Measurements from ENCODE around the gene HSPA1A.
"Not testable (repeated sequence)": the region's sequence is repeated elsewhere in the genome, so short reads cannot be mapped to it uniquely, and the experiment has no call there.

Gene HSPA1A

DNA sequence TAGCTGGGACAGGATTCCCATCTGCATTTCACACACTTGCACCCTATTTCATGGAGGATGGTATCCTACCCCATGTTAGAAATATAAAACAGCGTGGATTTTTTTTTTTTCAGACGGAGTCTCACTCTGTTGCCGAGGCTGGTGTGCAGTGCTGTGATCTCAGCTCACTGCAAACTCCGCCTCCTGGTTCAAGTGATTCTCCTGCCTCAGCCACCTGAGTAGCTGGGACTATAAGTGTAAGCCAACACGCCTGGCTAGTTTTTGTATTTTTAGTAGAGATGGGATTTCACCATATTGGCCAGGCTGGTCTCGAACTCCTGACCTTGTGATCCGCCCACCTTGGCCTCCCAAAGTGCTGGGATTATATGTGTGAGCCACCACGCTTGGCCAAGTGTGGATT lies 42.4 kb downstream of the HSPA1A start:
- H3K27ac ChIP-seq (ENCODE audit: poor library complexity, severe bottlenecking); H3K27me3 ChIP-seq (ENCODE audit: insufficient read depth, poor library complexity, severe bottlenecking); DNase-seq (ENCODE audit: low spot score); ATAC-seq (ENCODE audit: low read depth); H3K4me3 ChIP-seq (ENCODE audit: severe bottlenecking); H3K4me1 ChIP-seq (ENCODE audit: insufficient read depth, poor library complexity, severe bottlenecking); H3K9me3 ChIP-seq (ENCODE audit: severe bottlenecking): not testable (repeated sequence)
- 0 out of 2 replicates have a peak, but pooled peaks cover 13% of the 10 kb centered on the region for H3K36me3 ChIP-seq (ENCODE audit: low read depth)

- TF ChIP-seq, protein P1, sequence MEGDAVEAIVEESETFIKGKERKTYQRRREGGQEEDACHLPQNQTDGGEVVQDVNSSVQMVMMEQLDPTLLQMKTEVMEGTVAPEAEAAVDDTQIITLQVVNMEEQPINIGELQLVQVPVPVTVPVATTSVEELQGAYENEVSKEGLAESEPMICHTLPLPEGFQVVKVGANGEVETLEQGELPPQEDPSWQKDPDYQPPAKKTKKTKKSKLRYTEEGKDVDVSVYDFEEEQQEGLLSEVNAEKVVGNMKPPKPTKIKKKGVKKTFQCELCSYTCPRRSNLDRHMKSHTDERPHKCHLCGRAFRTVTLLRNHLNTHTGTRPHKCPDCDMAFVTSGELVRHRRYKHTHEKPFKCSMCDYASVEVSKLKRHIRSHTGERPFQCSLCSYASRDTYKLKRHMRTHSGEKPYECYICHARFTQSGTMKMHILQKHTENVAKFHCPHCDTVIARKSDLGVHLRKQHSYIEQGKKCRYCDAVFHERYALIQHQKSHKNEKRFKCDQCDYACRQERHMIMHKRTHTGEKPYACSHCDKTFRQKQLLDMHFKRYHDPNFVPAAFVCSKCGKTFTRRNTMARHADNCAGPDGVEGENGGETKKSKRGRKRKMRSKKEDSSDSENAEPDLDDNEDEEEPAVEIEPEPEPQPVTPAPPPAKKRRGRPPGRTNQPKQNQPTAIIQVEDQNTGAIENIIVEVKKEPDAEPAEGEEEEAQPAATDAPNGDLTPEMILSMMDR (IDR thresholded peaks at IDR 0.05; ENCODE audit: poor library complexity, severe bottlenecking), result no peak
- ATAC-seq (ENCODE audit: low read depth) (no peak), DNase-seq (ENCODE audit: low spot score) (no peak)
- Histone ChIP-seq H3K27me3 (ENCODE audit: insufficient read depth, poor library complexity, severe bottlenecking) (no peaks in the 10 kb centered on the region), H3K27ac (ENCODE audit: poor library complexity, severe bottlenecking) (no peak overlapping the region), H3K4me3 (ENCODE audit: severe bottlenecking) (no peak overlapping the region), H3K36me3 (ENCODE audit: low read depth) (0 out of 2 replicates have a peak, but pooled peaks cover 13% of the 10 kb centered on the region), H3K4me1 (ENCODE audit: insufficient read depth, poor library complexity, severe bottlenecking) (no peaks in the 10 kb centered on the region), H3K9me3 (ENCODE audit: severe bottlenecking) (no peaks in the 10 kb centered on the region)
Observed at GRCh38 chr6:31858707-31859106, 43.4 kb downstream of the HSPA1A start.

DNA sequence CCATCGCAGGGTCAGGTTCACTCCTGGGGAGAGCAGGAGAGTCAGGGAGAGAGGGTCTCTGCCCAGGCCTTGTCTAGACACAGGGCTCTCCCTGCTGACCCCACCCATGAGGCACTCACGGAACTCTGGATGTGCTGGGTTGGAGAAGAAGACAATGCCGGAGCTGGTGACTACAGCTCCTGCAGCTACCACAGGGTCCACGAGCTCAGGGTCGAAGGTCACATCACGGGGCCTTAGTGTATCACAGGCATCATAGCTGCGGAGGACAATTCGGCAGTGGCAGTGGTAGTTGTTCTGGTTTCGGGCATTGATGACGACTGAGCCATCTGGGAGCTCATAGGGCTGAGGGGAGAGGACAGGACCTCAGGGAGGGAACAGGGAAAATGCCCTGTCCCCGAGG lies 44.6 kb downstream of the HSPA1A start:
- Histone ChIP-seq H3K4me3 (ENCODE audit: severe bottlenecking) (no peak overlapping the region), H3K4me1 (ENCODE audit: insufficient read depth, poor library complexity, severe bottlenecking) (no peaks in the 10 kb centered on the region), H3K36me3 (ENCODE audit: low read depth) (0 out of 2 replicates have a peak, but pooled peaks cover 13% of the 10 kb centered on the region), H3K27me3 (ENCODE audit: insufficient read depth, poor library complexity, severe bottlenecking) (no peaks in the 10 kb centered on the region), H3K27ac (ENCODE audit: poor library complexity, severe bottlenecking) (no peak overlapping the region), H3K9me3 (ENCODE audit: severe bottlenecking) (no peaks in the 10 kb centered on the region)
- DNase-seq (ENCODE audit: low spot score) (no peak), ATAC-seq (ENCODE audit: low read depth) (no peak)
- TF ChIP-seq, protein P1 (IDR thresholded peaks at IDR 0.05; ENCODE audit: poor library complexity, severe bottlenecking), result no peak

GRCh38 chr6:31860349-31860748 lies 45.0 kb downstream of the HSPA1A start:
- Histone ChIP-seq H3K27ac (ENCODE audit: poor library complexity, severe bottlenecking) (no peak overlapping the region), H3K9me3 (ENCODE audit: severe bottlenecking) (no peaks in the 10 kb centered on the region), H3K4me3 (ENCODE audit: severe bottlenecking) (no peak overlapping the region), H3K4me1 (ENCODE audit: insufficient read depth, poor library complexity, severe bottlenecking) (no peaks in the 10 kb centered on the region), H3K27me3 (ENCODE audit: insufficient read depth, poor library complexity, severe bottlenecking) (no peaks in the 10 kb centered on the region), H3K36me3 (ENCODE audit: low read depth) (0 out of 2 replicates have a peak, but pooled peaks cover 13% of the 10 kb centered on the region)
- TF ChIP-seq, protein P1 (IDR thresholded peaks at IDR 0.05; ENCODE audit: poor library complexity, severe bottlenecking), result no peak
- ATAC-seq (ENCODE audit: low read depth) (no peak), DNase-seq (ENCODE audit: low spot score) (no peak)

GRCh38 chr6:31861150-31861549 lies 45.8 kb downstream of the HSPA1A start:
- no peaks in the 10 kb centered on the region for H3K9me3 ChIP-seq (ENCODE audit: severe bottlenecking)
- ATAC-seq (ENCODE audit: low read depth), result no peak
- H3K4me3 ChIP-seq (ENCODE audit: severe bottlenecking), result no peak overlapping the region
- no peak overlapping the region for H3K27ac ChIP-seq (ENCODE audit: poor library complexity, severe bottlenecking)
- H3K27me3 ChIP-seq (ENCODE audit: insufficient read depth, poor library complexity, severe bottlenecking), result no peaks in the 10 kb centered on the region
- H3K4me1 ChIP-seq (ENCODE audit: insufficient read depth, poor library complexity, severe bottlenecking), result no peaks in the 10 kb centered on the region
- 0 out of 2 replicates have a peak, but pooled peaks cover 13% of the 10 kb centered on the region for H3K36me3 ChIP-seq (ENCODE audit: low read depth)
- no peak for DNase-seq (ENCODE audit: low spot score)
- TF ChIP-seq, protein P1 (IDR thresholded peaks at IDR 0.05; ENCODE audit: poor library complexity, severe bottlenecking), result no peak
